Activated gamma-delta T cell treated with Interleukin-2 at 50 U/mL for 16 hours (primary cell): Measurements from ENCODE around the gene GIMAP5.
"Not testable (repeated sequence)": the region's sequence is repeated elsewhere in the genome, so short reads cannot be mapped to it uniquely, and the experiment has no call there.

Experiments used
- DNase-seq: peaks from one replicate; pipeline ENCODE4 v3.0.0-alpha.2; 2020

Gene GIMAP5

DNA sequence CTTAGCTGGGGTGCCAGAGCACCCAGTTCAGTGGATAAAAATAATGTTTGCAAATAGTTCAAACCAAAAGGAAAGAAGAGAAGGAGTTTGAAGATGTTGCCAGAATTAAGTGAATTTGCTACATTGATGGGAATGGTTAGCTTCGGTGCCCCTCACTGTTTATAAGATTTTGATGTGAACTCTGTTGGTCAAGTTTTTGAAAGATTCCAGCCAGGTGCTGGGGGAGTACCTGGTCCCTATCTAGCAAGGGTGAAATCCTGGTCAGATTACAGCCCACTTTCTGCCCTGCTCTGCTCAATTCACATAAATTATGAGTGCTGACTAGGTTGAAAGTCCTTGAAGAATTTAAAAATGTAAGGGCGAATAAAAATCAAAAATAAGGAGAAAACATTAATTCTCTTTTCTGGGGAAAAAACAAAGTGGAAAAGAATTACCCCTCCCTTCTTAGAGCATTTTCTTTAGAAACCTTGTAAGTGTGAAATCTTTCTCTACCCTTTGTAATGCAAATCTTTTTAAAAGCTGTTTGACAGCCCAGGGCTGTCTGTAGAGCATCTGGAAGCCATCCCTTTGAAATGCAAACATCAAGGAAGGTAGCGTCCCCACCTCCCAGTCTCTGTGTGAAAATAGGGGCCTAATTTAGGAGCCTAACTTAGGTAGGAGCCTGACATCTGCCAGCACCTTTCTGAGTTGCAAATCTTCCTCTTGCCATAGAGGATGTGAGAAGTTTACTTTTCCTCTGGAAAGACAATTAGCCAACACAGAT is 1.4 kb upstream of the GIMAP5 start:
- no peak for DNase-seq

DNA sequence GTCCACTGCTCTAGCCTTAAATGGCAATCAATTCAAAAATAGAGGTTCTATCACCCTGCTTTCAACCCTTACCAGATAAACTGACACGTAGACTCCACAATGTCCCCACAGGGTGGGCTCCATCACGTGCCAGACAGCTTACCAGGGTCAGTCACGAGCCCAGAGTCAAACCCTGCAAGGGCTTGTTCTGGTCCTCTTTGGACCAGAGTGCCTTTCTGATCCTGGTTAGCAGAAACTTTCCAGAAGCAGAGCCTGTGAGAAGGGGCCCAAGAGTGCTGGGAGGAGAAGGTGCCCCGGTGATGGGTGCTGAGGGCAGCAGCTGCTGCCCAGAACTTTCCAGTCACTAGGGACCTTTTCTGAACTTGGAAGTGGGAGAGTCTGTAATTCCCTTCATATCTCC is 354 bp upstream of the GIMAP5 start:
- DNase-seq = no peak

GRCh38 chr7:150738092-150738491 is 874 bp downstream of the GIMAP5 start:
- peak; percentile 42 for DNase-seq

DNA sequence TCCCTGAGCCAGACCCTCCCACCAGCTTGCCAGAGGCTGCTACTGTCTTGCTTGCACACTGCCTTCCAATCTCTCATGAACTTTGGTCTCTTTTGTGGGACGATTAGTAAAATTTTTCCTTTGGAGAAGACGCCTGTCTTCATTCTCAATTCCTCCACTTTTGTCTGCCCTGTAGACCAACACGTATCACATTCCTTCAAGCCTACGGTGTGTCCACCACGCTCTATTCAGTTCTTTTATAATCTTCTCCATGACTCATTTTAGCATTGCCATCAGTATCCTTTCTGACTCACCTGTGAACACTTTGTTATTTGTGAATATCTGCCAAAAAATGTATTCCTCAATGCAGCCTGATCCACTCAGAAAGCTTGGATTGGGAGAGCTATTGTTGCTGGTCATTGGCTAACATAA is 1.4 kb downstream of the GIMAP5 start:
- no peak for DNase-seq

DNA sequence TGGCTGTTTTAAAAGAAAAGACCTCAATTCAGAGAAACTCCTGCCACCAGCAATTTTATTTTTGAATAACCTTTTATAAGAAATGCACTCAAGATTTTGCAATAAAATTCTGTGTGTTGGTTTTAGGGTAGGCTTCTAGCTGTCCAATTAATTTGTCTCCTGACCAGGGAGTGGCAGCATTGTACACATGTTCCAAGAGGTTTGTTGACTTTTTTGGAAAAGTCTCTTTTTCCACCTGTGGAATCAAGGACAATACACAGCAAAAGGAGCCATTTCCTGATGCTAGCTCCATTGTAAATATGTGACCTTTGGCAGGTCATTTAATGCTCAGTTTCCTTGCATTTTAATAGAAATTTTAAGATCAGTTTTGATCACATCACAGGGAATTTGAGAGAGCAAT is 1.8 kb downstream of the GIMAP5 start:
- no peak for DNase-seq

DNA sequence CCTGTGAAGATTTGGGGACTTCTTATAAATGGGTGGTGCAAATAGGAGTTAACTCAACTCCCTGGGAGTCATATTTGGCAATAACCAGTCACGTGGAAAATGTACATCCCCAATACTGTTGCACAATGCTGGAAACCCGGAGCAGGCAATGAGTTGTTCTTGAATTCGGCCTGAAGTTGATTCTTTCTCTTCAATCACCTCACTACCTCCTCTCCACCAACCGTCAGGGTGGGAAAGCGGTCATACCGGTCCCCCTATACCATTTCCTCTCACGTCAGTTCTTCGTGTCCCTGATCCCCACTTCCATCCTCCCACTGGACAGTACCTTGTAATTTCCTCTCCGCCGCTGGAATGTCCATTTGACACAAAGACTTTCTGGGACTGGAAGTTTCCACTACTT is 2.8 kb downstream of the GIMAP5 start:
- DNase-seq = no peak

GRCh38 chr7:150742286-150742968 is 5.2 kb downstream of the GIMAP5 start:
- no peak for DNase-seq

GRCh38 chr7:150744041-150744656 is 6.9 kb downstream of the GIMAP5 start:
- no peak for DNase-seq

DNA sequence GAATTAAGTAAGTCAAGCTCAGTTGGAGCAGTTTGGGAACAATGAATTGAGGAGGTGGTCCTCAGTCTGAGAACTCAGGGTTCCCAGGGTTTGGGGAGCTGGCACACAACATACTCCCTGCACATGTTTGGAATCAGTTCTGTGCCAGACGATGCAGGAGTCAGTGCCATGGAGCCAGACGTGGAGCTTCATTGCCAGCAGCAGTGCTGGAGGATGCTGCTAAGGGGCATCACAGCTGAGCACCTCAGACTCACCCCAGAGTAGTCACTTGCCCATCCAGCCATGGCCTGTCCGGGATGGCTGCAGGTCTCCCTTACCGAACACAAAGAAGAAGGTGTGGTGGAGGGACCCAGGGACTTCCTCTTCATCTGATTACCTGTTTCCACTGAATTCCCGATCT is 7.9 kb downstream of the GIMAP5 start:
- DNase-seq = no peak

DNA sequence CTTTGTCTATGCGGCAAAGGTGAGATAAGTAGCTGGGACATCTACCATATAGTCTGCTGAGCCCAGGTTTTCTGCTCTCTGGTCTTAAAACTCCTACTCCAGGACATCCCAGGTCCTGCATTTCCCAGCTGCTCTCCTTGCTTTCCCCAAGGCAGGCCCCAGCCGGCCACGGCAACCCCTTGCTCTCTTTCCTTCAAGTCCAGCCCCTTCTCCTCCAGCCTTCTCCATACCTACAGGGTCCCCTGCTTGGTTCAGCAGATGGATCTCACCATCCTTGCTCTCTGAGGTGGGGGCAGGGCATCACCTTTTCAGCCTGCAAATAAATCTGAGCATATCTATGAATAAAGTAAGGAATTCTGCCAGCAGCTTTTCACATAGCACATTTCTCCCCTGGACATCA is 8.7 kb downstream of the GIMAP5 start:
- DNase-seq = no peak

GRCh38 chr7:150746921-150747320 is 9.7 kb downstream of the GIMAP5 start:
- DNase-seq = no peak

GRCh38 chr7:150748376-150748775 is 11.2 kb downstream of the GIMAP5 start:
- DNase-seq = no peak

- no peak for DNase-seq
These were observed 14.5 kb downstream of the GIMAP5 start for GRCh38 chr7:150751702-150752101.

- DNase-seq = no peak
These were observed 16.0 kb downstream of the GIMAP5 start for GRCh38 chr7:150753239-150753638.

- DNase-seq = no peak
These were observed 16.8 kb downstream of the GIMAP5 start for GRCh38 chr7:150753826-150754603.

DNA sequence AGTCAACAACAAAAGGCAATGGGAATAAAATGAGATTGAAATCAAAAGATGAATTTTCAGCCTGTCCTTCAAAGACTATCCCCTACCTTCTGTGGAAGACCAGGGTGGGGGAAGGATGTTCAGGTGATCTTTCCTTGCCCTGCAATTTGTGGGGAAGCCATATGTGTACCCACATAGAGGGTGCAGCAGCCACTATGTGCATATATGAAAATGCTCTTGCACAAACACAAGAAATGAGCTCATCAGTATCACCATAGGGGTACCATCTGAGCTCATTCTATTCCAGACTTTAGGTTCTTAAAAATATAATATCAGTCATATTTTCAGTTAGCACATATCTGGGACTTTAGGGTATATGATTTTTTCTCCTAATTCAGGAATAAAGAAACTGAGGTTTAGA is 17.7 kb downstream of the GIMAP5 start:
- no peak for DNase-seq

DNA sequence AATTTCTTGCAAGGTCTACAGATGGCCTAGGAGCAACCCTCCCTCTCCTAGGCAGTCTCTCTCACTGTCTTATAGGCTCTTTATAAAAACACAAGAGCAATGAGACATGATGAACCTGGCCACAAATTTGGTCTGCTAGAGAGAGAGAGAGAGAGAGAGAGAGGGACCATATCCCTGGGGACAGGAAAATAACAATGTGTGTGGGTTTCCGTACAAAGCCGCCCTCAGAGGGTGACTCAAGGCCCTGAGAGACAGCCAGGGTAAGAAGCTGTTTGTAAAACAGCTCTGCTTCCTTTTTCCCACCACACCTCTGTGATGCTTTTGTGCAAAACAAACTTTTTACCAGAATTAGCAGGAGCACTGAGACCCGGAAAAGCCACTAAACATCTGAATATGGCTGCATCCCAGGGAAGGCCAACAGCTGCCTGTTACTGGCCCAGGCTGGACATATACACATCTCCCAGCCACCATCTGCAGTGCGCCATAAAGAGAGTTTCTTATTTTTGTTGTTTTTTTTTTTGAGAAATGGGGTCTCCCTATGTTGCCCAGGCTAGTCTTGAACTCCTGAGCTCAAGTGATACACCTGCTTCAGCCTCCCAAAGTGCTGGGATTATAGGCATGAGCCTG is 18.4 kb downstream of the GIMAP5 start:
- DNase-seq = peak; percentile 72

GRCh38 chr7:150756166-150756565 is 18.9 kb downstream of the GIMAP5 start:
- no peak for DNase-seq

- no peak for DNase-seq
These were observed 19.6 kb downstream of the GIMAP5 start for GRCh38 chr7:150756858-150757257.

- DNase-seq = no peak
These were observed 22.3 kb downstream of the GIMAP5 start for GRCh38 chr7:150759479-150759878.

DNA sequence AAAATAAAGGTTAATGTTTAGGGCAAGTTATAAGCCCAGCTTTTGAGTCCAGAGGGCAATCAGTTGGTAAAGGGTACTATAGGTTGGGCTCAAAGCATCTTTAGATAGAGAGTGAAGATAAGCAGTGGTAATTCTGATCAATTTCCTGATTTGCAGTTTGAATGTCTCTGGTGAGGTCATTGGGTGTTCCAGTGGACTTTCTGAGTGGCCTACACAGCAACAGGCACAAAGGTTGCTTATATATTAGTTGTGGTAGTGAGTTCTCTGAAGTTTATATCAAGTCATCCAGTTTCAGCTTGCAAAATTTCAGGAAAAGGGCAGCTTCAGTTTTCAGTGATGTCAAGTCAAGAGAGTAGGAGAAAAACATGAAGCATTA is 29.1 kb downstream of the GIMAP5 start:
- no peak for DNase-seq

- no peak for DNase-seq
These were observed 32.5 kb downstream of the GIMAP5 start for GRCh38 chr7:150769768-150770167.

DNA sequence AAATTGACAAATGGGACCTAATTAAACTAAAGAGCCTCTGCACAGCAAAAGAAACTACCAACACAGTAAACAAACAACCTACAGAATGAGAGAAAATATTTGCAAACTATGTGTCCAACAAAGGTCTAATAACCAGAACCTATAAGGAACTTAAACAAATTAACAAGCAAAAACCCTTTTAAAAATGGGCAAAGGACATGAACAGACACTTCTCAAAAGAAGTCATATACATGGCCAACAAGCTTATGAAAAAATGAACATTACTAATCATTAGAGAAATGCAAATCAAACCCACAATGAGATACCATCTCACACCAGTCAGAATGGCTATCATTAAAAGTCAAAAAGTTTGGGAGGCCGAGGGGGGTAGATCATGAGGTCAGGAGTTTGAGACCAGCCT is 36.9 kb downstream of the GIMAP5 start:
- not testable (repeated sequence) for DNase-seq
